Esophagus squamous epithelium (tissue), 4 donors: ENCODE data around the gene RILPL1.

ENCODE experiments used
- POLR2A ChIP-seq, 4 donors: fragments of 450-650 bp; IDR thresholded peaks; one replicate each; pipeline ENCODE4 v1.6.1; 2017; ENCODE audit warnings: antibody characterized with exemption in 4 of 4, mild to moderate bottlenecking in 4 of 4, moderate library complexity in 3 of 4
- TF ChIP-seq, protein P1 (sequence below), 6 experiments: fragments of 450-650 bp in 4 of 6; fragments of 200-600 bp in 2 of 6; sonication (generic) in 2 of 6; IDR thresholded peaks; one replicate each; pipeline ENCODE4 v1.5.1; 2016 to 2019; ENCODE audit warnings: antibody characterized with exemption in 6 of 6, mild to moderate bottlenecking in 4 of 6, moderate library complexity in 4 of 6

DNA sequence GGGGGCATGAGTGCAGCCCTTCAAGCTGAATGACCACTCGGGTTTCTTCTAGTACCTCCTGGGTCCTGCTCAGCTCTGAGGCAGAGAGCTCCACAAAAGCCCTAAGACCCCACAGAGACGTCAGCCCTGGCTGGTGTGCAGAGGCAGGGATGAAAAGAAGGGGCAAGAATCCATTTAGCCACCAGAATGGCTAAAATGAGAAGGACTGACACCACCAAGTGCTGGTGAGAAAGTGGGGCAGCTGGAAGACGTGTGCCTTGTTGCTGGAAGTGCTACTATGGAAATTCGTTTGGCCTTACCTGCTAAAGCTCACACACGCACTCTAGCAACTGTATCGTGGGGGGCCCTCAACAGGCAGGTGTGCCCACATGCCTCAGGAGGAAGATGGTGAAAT is 26.7 kb downstream of the RILPL1 start:
- TF ChIP-seq, protein P1, sequence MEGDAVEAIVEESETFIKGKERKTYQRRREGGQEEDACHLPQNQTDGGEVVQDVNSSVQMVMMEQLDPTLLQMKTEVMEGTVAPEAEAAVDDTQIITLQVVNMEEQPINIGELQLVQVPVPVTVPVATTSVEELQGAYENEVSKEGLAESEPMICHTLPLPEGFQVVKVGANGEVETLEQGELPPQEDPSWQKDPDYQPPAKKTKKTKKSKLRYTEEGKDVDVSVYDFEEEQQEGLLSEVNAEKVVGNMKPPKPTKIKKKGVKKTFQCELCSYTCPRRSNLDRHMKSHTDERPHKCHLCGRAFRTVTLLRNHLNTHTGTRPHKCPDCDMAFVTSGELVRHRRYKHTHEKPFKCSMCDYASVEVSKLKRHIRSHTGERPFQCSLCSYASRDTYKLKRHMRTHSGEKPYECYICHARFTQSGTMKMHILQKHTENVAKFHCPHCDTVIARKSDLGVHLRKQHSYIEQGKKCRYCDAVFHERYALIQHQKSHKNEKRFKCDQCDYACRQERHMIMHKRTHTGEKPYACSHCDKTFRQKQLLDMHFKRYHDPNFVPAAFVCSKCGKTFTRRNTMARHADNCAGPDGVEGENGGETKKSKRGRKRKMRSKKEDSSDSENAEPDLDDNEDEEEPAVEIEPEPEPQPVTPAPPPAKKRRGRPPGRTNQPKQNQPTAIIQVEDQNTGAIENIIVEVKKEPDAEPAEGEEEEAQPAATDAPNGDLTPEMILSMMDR (IDR thresholded peaks at IDR 0.05): no peak
- no peak for TF ChIP-seq POLR2A (IDR thresholded peaks at IDR 0.05)
